IgD-negative memory B cell (primary cell): Measurements from ENCODE around the gene COL24A1. TPM values are rescaled to one million over a fixed set of nuclear protein-coding genes. Genes with fewer than 3 reads are reported as not detected.
"Not testable (repeated sequence)": the region's sequence is repeated elsewhere in the genome, so short reads cannot be mapped to it uniquely, and the experiment has no call there.

Source experiments
- H3K27ac Mint-ChIP-seq, 3 donors: one replicate each; pipeline ENCODE4 v1.8.0; 2020 to 2022; ENCODE audit warnings: mild to moderate bottlenecking in 3 of 3, mixed read lengths in 3 of 3, moderate library complexity in 1 of 3
- H3K27me3 Mint-ChIP-seq: one replicate; pipeline ENCODE4 v1.8.0; 2021; ENCODE audit warnings: mixed read lengths
- H3K36me3 Mint-ChIP-seq: one replicate; pipeline ENCODE4 v1.8.0; 2020; ENCODE audit warnings: mild to moderate bottlenecking, mixed read lengths
- H3K4me1 Mint-ChIP-seq, 3 donors: one replicate each; pipeline ENCODE4 v1.8.0; 2020 to 2022; ENCODE audit warnings: mixed read lengths in 3 of 3, mild to moderate bottlenecking in 1 of 3
- H3K4me3 Mint-ChIP-seq, 4 donors: one replicate each; pipeline ENCODE4 v1.8.0; 2020 to 2022; ENCODE audit warnings: mild to moderate bottlenecking in 4 of 4, mixed read lengths in 4 of 4, moderate library complexity in 3 of 4
- H3K9me3 Mint-ChIP-seq, 3 donors: one replicate each; pipeline ENCODE4 v1.8.0; 2020 to 2021; ENCODE audit warnings: mixed read lengths in 3 of 3, mild to moderate bottlenecking in 1 of 3
- polyA plus RNA-seq: library from polyadenylated mRNA; unstranded; fragments of 300-500 nt; fragmentation: Illumina TruSeq; gene quantifications from one replicate; pipeline ENCODE4 v1.2.3, GENCODE V29; 2021

COL24A1 gene
- polyA plus RNA-seq, 1 donor from 2014 or later: not detected

DNA sequence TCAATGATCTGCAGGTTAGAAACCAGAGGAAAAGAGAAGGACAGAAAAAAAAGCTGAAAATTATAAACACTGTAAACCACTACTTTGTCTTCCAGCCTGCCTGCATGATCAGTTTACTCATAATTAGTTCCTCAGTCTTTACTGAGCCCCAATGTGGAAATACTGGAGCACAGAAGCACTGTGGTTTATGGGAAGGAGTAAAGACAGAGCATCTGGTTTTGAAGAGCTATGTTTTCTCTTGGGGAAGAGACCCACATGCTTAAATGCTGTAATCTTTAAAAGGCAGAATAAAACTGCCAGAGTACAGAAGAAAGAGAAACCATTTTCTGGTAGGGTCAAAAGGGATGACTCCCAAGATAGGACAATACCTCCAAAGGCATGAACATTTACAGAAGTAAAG, 289.4 kb downstream of the COL24A1 start:
- Mint-ChIP-seq H3K9me3 (peaks cover 0 to 5% (median 1%) of the 10 kb centered on the region in 3 donors), H3K36me3 (no peaks in the 10 kb centered on the region)

DNA sequence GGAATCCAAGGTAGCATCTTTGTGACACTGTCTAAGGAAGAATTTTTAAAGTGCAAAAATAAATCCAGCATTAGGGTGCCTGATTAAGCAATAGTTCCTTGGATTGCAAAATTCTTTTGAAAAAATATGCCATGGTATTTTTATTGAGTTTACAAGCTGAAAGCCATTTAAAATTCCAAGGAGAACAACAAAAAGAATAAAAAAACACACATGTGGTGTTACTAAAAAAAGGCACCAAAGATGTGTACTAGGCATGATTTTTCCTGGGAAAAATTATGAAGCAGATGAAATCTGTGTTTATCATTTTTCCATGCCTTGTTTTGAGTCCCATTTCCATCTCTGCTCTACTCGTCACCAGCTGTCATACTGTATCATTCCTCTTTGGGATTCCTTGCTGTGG, 291.4 kb downstream of the COL24A1 start:
- no peaks in the 10 kb centered on the region for H3K36me3 Mint-ChIP-seq
- no peaks in the 10 kb centered on the region for H3K4me1 Mint-ChIP-seq
- H3K4me3 Mint-ChIP-seq: no peak overlapping the region
- H3K27ac Mint-ChIP-seq: no peak overlapping the region
- no peaks in the 10 kb centered on the region for H3K27me3 Mint-ChIP-seq
- peaks cover 0 to 9% (median 1%) of the 10 kb centered on the region in 3 donors for H3K9me3 Mint-ChIP-seq

More for the DNA sequence above, 289.4 kb downstream of the COL24A1 start:
- Mint-ChIP-seq H3K27ac (no peak overlapping the region), H3K4me3 (no peak overlapping the region), H3K4me1 (no peaks in the 10 kb centered on the region), H3K27me3 (no peaks in the 10 kb centered on the region)

DNA sequence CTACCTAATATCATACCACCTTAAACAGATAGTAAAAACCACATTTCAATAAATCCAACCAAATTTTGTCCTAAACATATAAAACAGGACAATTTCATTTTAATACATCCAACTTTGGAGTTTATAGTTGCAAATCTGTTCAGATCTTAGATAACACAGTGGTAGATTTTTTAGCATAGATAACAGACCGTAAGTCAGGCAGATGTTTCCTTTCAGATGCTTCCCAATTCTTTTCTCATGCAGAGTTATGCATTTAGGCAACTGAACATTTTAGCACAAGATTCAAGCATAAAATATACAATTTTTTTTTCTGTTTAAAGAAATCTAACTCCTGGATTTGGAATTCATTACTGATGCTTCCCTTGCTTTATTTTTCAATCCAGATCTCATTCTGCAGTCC, 291.8 kb downstream of the COL24A1 start:
- no peak overlapping the region for H3K27ac Mint-ChIP-seq

DNA sequence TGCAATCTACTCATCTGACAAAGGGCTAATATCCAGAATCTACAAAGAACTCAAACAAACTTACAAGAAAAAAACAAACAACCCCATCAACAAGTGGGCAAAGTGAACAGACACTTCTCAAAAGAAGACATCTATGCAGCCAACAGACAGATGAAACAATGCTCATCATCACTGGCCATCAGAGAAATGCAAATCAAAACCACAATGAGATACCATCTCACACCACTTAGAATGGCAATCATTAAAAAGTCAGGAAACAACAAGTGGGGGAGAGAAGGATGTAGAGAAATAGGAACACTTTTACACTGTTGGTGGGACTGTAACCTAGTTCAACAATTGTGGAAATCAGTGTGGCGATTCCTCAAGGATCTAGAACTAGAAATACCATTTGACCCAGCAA, 292.9 kb downstream of the COL24A1 start:
- not testable (repeated sequence) for H3K27me3 Mint-ChIP-seq, H3K4me1 Mint-ChIP-seq, H3K27ac Mint-ChIP-seq, H3K9me3 Mint-ChIP-seq, H3K4me3 Mint-ChIP-seq, H3K36me3 Mint-ChIP-seq

More for the DNA sequence above, 291.8 kb downstream of the COL24A1 start:
- peaks cover 0 to 9% (median 1%) of the 10 kb centered on the region in 3 donors for H3K9me3 Mint-ChIP-seq
- no peaks in the 10 kb centered on the region for H3K27me3 Mint-ChIP-seq
- no peaks in the 10 kb centered on the region for H3K36me3 Mint-ChIP-seq
- H3K4me3 Mint-ChIP-seq: no peak overlapping the region
- H3K4me1 Mint-ChIP-seq: no peaks in the 10 kb centered on the region

DNA sequence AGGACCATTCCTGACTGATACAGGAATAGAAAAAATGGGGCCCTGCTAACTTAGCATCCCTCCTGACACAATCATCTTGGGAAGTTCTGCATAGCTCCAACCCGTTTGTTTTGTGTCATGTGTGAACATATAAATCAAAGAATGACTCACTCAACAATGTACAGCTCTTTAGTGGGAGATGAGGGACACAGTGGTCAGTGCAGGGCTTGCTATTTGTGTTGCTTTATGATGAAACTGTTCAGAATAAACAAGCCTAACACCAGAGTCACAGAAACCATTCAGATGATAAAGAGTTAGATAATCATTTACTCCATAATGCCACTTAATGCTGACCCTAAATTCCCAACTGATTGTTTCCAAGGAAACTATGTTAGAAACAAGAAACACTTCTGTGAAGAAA, 294.1 kb downstream of the COL24A1 start:
- peaks cover 0 to 6% (median 0%) of the 10 kb centered on the region in 3 donors for H3K9me3 Mint-ChIP-seq
- H3K27me3 Mint-ChIP-seq: no peaks in the 10 kb centered on the region
- no peaks in the 10 kb centered on the region for H3K36me3 Mint-ChIP-seq
- H3K4me1 Mint-ChIP-seq: no peaks in the 10 kb centered on the region
- H3K4me3 Mint-ChIP-seq: no peak overlapping the region
- H3K27ac Mint-ChIP-seq: no peak overlapping the region

DNA sequence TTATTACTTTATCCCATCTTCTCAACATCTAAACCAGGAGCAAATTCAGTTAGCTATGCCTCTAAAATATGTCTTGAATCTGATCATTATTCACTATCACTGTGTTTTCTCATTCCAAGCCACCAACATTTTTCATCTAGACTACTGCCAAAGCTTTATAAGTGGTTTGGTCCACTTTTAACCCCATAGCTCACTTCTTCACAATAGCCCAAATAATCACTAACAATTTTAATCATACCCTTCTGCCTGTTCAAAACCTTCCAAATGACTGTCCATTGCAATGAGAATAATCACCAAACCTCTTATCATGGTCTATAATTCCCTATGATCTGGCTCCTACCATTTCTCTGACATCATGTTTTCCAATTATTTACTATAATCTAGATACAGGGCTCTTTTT, 298.6 kb downstream of the COL24A1 start:
- peaks cover 0 to 4% (median 0%) of the 10 kb centered on the region in 3 donors for H3K9me3 Mint-ChIP-seq
- H3K27me3 Mint-ChIP-seq: peaks cover 1% of the 10 kb centered on the region
- H3K4me3 Mint-ChIP-seq: no peak overlapping the region
- H3K4me1 Mint-ChIP-seq: no peaks in the 10 kb centered on the region
- no peaks in the 10 kb centered on the region for H3K36me3 Mint-ChIP-seq
- no peak overlapping the region for H3K27ac Mint-ChIP-seq

DNA sequence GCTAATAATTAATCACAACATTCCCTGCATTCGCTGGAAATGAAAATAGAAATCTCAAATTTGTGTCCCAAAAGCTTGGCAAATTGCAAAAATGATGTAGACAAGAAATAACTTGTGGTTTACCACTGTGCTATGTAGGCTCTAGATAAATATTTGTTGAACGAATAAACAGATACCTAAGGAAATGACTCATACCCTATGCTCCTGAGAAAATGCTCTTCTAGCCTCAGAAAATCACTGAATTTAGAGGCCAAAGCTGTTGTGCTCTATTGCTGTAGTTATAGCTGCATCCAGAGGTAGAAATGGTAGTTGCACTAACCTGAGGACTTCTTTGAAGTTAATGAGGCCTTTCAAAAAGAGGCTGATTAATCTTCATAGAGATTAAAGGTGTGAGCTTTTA, 306.3 kb downstream of the COL24A1 start:
- H3K36me3 Mint-ChIP-seq: no peaks in the 10 kb centered on the region
- H3K27ac Mint-ChIP-seq: no peak overlapping the region
- no peaks in the 10 kb centered on the region for H3K4me1 Mint-ChIP-seq
- peaks cover 0 to 2% (median 0%) of the 10 kb centered on the region in 3 donors for H3K9me3 Mint-ChIP-seq
- no peak overlapping the region for H3K4me3 Mint-ChIP-seq
- H3K27me3 Mint-ChIP-seq: no peaks in the 10 kb centered on the region

DNA sequence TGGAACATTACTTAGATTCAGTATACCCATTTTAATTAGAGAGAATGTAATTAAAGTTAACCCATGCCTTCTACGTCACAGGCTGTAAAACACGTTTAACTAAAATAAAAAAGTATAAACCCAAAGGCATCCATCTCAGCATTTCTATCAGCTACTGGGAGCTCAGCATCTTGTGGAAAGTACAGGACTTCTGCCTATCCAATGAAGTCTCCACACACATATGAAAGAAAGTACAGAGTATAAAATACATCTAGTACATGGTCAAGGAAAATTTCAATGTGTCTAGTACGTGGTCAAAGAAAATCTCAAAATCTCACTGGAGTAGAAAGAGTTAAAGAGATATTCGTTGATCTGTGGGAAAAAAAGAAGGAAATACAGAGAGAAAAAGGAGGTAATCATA, 306.9 kb downstream of the COL24A1 start:
- H3K9me3 Mint-ChIP-seq: peaks cover 0 to 2% (median 0%) of the 10 kb centered on the region in 3 donors
- H3K4me3 Mint-ChIP-seq: no peak overlapping the region
- H3K4me1 Mint-ChIP-seq: no peaks in the 10 kb centered on the region
- H3K27me3 Mint-ChIP-seq: no peaks in the 10 kb centered on the region
- no peaks in the 10 kb centered on the region for H3K36me3 Mint-ChIP-seq
- no peak overlapping the region for H3K27ac Mint-ChIP-seq

DNA sequence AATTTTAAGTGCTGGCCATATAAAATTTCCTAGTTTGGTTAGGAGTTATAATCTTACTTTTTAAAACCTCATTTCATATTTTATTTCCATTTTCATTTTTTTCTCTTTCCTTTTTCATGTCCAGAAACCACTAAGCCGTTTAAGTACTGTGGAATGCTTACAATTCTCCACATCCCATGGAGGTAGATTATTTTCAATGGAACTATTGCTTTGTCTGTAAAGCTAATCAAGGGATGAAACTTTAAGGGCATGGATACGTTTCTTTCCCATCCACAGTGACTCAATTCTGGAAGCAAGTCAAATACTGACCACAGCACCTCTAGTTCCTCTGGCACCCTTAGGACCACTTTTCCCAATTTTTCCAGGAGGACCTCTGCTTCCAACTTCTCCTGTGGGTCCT, 309.2 kb downstream of the COL24A1 start:
- H3K27ac Mint-ChIP-seq: no peak overlapping the region
- no peaks in the 10 kb centered on the region for H3K4me1 Mint-ChIP-seq
- H3K4me3 Mint-ChIP-seq: no peak overlapping the region
- peaks cover 0 to 2% (median 0%) of the 10 kb centered on the region in 3 donors for H3K9me3 Mint-ChIP-seq
- H3K27me3 Mint-ChIP-seq: no peaks in the 10 kb centered on the region
- peaks cover 1% of the 10 kb centered on the region for H3K36me3 Mint-ChIP-seq

DNA sequence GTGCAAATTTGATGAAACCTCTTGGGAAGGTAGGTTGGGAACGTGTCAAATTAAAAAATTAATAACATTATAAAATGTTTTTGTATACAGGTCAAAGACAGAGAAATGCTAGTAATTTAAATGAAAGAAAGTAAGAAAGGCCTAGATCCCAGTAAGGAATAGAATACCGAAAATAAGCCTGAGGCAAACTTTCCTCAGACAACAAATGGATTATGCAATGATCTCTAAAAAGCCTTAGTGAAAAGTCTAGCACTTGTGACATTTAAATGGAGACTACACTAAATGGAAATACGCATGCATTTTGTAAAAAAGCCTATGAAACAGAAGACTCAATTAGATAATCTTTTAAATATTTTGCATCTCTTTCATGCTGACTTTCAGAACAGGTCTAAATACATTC, 309.9 kb downstream of the COL24A1 start:
- Mint-ChIP-seq H3K27ac (no peak overlapping the region), H3K27me3 (no peaks in the 10 kb centered on the region), H3K9me3 (peaks cover 0 to 2% (median 0%) of the 10 kb centered on the region in 3 donors), H3K4me3 (no peak overlapping the region), H3K4me1 (no peaks in the 10 kb centered on the region), H3K36me3 (peaks cover 1% of the 10 kb centered on the region)

DNA sequence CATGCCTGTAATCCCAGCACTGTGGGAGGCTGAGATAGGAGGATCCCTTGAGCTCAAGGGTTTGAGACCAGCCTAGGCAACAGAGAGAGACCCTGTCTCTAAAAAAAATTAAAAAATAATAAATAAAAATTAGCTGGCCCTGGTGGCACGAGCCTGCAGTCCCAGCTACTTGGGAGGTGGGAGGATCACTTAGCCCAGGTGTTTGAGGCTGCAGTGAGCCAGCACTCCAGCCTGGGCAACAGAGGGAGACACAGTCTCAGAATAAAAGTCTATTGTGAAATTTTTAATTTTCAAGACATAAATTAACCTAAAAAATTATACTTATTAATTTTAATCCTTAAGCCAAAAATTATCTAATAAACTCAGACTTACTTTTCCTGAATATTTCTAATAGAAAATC, 317.1 kb downstream of the COL24A1 start:
- Mint-ChIP-seq H3K36me3 (peaks cover 1% of the 10 kb centered on the region), H3K27ac (no peak overlapping the region), H3K27me3 (peaks cover 1% of the 10 kb centered on the region), H3K4me1 (peaks cover 0 to 4% (median 3%) of the 10 kb centered on the region in 3 donors), H3K9me3 (no peaks in the 10 kb centered on the region), H3K4me3 (no peak overlapping the region)

DNA sequence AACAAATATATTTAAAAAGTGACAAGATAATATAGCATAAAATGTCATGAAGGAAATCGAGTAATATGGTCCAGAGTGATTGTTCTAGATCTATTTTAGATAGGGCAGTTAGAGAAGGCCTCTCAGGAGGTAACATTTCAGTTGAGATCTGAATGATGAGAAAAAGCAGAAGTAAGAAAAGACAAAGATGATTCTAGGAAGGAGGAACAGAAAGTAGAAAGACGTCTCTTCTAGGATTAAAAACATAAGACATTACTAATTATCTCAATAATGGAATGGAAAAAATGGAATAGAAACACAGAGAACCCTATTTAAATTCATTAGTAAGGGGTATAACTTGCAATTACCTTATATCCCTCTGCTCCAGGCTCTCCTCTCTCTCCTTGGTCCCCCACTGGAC, 318.3 kb downstream of the COL24A1 start:
- H3K4me3 Mint-ChIP-seq: no peak overlapping the region
- no peak overlapping the region for H3K27ac Mint-ChIP-seq
- peaks cover 1% of the 10 kb centered on the region for H3K27me3 Mint-ChIP-seq
- H3K36me3 Mint-ChIP-seq: no peaks in the 10 kb centered on the region
- no peaks in the 10 kb centered on the region for H3K9me3 Mint-ChIP-seq
- H3K4me1 Mint-ChIP-seq: peaks cover 0 to 4% (median 3%) of the 10 kb centered on the region in 3 donors

DNA sequence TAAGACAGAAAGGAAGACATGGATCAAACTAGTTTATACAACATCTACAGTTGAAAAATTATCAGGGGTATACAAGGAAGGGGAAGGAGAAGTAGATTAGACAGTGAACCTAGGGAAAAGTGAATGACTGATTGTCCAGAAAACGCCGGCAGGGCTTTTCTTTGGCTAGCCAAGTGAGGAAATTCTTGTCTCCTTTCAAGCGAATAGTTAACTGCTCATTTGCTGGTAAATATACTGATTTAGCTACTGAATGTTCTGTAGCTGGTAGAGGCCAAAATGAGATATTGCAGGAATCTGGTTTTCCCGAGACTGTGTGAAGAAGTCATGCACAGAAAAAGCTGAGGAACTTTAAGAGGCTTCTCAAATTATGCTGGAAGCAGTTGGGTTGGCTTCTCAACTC, 319.8 kb downstream of the COL24A1 start:
- no peaks in the 10 kb centered on the region for H3K9me3 Mint-ChIP-seq
- H3K36me3 Mint-ChIP-seq: no peaks in the 10 kb centered on the region
- peaks cover 0 to 4% (median 3%) of the 10 kb centered on the region in 3 donors for H3K4me1 Mint-ChIP-seq
- peaks cover 1% of the 10 kb centered on the region for H3K27me3 Mint-ChIP-seq
- H3K4me3 Mint-ChIP-seq: no peak overlapping the region
- H3K27ac Mint-ChIP-seq: no peak overlapping the region

DNA sequence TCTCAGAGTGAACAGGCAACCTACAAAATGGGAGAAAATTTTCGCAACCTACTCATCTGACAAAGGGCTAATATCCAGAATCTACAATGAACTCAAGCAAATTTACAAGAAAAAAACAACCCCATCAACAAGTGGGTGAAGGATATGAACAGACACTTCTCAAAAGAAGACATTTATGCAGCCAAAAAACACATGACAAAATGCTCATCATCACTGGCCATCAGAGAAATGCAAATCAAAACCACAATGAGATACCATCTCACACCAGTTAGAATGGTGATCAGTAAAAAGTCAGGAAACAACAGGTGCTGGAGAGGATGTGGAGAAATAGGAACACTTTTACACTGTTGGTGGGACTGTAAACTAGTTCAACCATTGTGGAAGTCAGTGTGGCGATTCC, 323.4 kb downstream of the COL24A1 start:
- H3K4me3 Mint-ChIP-seq: peak overlapping the region in 1 of 4 donors; percentile 52
- H3K9me3 Mint-ChIP-seq, H3K27ac Mint-ChIP-seq, H3K36me3 Mint-ChIP-seq, H3K4me1 Mint-ChIP-seq, H3K27me3 Mint-ChIP-seq: not testable (repeated sequence)

DNA sequence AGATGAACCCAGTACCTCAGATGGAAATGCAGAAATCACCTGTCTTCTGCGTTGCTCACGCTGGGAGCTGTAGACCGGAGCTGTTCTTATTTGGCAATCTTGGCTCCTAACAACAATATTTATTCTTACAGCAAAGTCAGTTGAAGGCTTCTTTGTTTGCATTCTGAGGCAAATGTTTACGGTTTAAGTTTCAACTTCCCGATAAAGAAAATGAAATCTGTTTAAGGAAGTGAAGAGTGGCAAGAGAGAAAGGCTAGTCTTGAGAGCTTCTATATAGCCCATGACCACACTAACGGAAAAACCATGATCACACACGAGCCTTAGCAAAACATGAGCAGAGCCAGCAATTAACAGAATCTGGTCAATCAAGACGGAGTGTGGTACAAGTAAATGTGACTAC, 325.7 kb downstream of the COL24A1 start:
- H3K4me3 Mint-ChIP-seq: peak overlapping the region in 1 of 4 donors; percentile 23
- H3K36me3 Mint-ChIP-seq: no peaks in the 10 kb centered on the region
- H3K4me1 Mint-ChIP-seq: no peaks in the 10 kb centered on the region
- peaks cover 4% of the 10 kb centered on the region for H3K27me3 Mint-ChIP-seq
- no peak overlapping the region for H3K27ac Mint-ChIP-seq
- H3K9me3 Mint-ChIP-seq: peaks cover 3 to 8% (median 7%) of the 10 kb centered on the region in 3 donors

DNA sequence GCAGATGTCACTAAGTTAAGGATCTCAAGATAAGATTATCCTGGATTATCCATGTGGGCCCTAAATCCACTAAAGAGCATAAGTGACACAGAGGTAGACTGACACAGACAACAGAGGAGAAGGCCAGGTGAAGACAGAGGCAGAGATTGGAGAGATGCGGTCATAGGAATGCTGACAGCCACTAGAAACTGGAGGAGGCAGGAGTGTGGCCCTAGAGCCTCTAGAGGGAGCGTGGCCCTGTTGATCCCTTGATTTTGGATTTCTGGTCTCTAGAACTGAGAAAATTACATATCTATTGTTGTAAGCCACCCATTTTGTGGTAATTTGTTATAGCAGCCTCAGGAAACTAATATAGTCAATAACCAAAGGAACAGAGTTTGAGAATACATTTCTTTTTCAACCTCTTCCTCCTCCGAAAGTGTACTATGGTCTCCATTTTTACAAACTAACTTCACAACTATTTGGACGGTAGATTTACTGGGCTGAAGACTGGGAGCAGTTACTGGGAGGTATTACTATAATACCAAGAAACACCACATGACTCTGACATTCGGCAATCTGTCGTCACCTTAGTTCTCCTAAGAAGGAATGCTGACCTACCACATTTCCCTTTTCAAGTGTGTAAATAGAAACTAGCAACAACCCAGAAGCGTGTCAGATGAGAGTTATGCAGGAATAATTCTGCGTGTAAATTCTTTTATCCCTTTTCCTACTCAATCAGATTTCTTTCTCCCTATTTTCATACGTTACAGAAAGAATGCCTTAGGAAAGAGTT, 332.3 kb downstream of the COL24A1 start:
- Mint-ChIP-seq H3K4me3 (no peak overlapping the region), H3K9me3 (peaks cover 0 to 2% (median 0%) of the 10 kb centered on the region in 3 donors), H3K27me3 (no peaks in the 10 kb centered on the region), H3K36me3 (no peaks in the 10 kb centered on the region), H3K27ac (no peak overlapping the region), H3K4me1 (no peaks in the 10 kb centered on the region)
